ENCODE results near the gene POU6F2.
"Not testable (repeated sequence)": the region's sequence is repeated elsewhere in the genome, so short reads cannot be mapped to it uniquely, and the experiment has no call there.

POU6F2 gene

DNA sequence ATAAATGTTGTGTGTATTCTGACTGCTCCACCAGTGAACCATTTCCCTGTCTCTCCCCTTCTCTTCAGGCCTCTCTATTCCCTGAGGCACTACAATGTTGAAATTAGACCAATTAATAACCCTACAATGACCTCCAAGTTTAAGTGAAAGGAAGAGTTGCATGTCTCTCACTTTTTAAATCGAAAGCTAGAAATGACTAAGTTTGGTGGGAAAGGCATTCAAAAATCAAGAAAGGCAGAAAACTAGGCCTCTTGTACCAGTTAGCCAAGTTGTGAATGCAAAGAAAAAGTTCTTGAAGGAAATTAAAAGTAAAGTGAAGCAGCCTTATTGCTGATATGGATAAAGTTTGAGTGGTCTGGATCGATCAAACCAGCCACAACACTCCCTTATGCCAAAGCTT is 390.2 kb downstream of the POU6F2 start:
- no peak for DNase-seq

DNA sequence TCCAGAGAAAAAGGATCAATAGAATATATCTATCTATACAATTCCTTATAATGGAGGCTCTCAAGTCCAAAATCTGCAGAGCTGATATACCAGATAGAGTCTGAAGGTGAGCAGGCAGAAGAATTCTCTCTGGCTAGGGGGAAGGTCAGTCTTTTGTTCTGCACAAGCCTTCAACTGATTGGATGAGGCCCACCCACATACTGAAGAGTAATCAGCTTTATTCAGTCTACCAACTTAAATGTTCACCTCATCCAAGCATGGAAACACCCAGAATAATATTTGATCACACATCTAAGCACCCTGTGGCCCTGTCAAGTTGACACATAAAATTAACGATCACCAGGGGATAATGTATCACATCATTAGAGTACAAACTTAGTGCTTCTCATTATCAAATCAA is 394.7 kb downstream of the POU6F2 start:
- no peak for DNase-seq

DNA sequence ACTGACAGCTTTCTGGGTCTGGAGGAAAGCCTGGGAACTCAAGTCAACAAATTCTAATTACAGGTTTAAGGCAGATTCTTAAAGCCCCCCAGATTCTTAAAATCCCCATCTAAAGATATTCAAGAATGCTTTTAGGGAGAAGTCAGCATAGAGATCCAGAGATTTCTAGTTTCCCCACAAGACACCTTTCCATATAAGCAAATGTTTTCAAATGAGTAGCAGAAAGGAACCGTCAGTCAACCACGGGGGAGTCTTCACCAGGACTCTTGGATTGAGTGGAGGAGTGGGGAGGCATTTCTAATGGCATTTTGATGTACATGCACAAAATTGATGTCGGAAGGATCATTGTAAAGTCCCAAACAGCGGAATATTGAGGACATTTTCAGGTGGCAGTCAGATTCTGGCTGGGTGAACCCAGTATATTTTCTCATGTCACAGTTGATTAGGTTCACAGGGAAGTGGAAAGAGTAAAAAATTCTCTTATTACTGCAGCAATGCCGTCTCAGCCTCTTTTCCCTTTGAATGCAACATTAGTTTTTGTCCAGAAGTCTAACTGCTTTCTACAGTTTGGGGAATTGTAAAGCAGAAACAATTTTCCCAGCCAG is 396.8 kb downstream of the POU6F2 start:
- no peak for DNase-seq

DNA sequence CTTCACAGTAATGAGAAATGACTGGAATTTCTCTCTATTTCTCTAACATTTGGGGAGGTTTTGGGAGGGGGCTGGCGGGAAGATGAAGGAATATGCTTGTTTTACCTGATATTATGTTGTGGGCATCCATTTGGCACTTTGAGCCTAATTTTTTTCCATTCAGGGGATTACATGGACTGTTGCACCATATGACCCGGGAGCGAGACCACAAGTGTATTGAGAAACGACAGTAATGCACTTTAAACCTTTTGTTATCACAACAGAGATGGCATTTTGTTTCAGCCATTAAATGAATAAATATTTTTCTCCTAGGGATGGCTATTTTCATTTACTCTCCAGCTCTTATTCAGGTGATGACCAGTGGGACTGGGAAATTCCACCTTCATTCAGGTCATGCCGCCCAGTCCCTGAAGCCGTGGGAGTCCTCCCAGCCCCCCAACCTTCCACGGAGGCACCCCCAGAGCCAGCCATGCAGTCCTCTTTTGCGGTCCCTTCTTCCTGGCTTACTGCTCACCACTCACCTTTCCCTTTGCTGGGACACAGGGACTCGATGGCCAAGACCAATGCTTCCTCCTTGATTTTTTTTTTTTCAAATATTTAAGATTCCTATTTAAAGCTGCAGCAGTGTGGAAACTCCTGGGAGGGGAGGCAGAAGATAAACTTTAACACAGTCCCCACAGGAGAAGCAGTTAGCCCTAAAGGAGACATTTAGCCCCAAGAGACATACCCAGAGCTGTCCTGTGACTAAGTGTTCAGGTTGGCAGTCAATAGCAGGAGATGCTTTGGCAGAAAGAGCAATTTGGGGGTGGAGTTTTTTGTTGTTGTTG is 397.6 kb downstream of the POU6F2 start:
- no peak for DNase-seq

DNA sequence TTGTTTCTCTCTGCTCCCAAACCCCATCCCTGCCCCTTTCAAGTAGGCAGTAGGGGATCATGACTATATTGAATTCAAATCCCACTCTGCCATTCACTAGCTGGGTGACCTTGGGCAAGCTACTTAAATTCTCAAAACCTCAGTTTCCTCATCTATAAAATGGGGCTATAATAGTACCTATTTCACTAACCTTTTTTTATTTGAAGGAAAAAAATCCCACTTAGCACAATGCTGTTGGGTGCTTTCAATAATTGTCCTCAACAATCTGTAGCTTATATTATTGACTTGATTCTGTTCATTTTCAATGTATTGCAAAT is 398.1 kb downstream of the POU6F2 start:
- no peak for DNase-seq

DNA sequence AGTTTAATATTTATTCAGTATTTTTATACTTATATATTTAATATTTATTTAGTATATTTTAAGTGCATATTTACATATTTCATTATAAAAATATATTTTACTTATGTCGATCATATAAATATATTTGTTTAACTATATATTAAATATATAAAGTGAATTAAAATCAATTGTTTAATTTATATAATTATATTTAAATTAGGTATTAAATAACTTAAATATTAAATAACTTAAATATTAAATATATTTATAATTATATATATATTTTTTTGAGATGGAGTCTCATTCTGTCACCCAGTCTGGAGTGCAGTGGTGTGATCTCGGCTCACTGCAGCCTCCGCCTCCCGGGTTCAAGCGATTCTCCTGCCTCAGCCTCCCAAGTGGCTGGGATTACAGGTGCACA is 399.2 kb downstream of the POU6F2 start:
- not testable (repeated sequence) for DNase-seq

DNA sequence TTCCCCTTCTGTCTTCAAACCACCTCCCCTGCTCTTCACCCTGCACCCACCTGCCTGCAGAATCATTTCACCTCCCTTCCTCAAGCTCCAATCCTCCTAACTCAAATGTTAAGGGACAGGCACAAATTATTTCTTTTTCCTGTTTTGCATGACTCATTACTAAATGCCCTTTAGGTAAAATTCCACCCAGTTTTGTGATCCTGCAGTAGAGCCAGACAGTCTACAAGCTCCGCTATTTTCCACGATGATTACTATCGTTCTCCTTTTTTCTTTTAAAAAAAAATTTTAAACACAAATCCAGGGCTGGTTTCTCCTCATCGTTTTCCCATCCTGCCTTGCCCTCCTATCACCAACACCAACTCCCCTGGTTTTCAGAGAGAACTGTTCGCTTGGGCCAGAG is 401.7 kb downstream of the POU6F2 start:
- no peak for DNase-seq

DNA sequence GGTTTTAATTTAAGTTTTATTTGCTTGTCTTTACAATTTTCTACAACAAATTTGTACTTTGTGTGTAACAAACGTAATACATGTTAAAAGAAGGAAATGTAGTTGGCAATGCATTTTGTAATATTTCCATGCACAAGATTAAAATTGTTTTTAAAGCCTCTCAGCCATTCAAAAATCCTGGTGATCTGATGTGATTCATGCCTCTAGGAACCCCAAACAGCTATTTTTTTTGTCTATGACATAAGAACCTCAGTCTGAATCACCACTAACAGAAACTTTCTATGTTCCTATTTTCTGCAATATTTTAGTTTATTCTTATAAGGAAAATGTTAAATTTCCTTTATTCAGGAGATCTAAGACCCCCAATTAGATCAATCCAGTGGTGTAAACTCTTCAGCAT is 405.4 kb downstream of the POU6F2 start:
- DNase-seq = no peak

DNA sequence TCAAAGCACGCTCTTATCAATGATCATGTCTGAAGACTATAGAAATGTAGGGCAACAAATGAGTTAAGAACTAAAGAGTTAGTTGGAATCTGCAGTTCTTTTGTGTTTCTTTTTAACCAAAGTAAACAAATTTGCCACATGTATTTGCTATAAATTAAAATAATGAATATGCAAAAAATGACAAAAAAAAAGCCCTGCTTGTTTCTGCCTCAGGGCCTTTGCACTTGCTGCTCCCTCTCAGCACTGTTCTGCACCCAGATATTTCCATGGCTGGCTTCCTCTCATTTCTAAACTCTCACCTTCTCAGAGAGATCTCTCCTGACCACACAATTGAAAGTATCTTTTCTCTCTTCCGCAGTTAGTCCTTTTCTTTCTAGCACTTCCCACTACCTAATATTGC is 406.7 kb downstream of the POU6F2 start:
- no peak for DNase-seq

DNA sequence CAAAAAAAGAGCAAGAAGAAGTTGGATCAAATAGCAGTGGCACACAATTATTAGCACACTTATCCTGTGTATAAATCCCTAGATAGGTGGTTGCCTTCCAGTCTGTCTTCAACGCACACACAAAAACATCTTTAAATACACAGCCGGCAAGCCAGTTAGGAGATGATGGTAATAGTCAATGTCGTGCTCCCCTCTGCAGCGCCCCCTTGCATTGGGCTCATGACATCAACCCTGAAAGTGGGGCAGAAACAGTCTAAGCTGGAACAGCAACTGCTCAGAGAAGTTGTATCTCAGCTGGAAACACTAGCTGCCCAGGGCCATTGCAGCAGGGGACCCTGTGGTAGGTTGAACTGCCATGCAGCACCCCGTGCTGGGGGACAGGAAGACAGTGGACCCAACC is 409.0 kb downstream of the POU6F2 start:
- no peak for DNase-seq

DNA sequence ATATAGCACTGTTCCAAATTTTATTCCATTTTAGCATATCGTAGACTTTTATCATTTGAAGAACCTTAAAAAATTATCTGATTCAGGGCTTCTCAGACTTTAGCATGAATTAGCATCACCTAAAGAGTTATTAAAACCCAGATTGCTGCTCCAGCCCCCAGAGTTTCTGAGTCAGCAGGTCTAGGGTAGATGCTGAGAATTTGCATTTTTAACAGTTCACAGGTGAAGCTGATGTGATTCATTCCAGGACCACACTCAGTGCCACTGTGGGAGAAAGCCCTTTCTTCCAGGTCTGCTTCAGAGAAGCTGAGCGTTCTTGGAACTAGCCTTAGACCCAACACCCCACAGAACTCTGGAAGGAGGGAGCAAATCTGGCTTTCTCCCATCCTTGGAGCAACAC is 414.4 kb downstream of the POU6F2 start:
- DNase-seq = no peak

DNA sequence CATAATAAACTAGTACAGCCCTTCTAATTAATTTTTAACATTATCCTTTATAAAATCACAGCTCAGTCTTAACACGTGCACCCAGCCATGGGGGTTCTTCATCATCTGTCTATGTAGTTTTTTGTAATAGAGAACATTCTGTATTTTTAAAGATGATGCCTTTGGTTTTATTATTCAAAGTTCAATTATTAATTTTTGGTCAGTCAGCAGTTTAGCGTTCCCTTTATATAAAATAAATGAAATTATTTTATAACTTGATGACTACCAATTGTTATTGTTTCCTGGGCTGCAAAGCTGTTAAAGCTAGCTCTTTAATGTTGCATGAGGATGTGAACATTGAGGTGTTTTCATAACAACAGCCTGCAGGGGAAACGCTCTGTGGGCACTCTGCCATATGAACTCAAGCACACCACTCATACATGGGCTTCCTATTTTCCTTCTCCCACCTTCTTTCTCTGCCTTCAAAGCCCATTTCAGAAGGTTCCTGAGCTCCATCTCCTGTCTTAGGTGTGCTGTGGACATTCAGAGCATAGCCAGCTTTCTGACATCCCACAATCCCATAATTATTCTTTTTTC is 416.5 kb downstream of the POU6F2 start:
- no peak for DNase-seq

DNA sequence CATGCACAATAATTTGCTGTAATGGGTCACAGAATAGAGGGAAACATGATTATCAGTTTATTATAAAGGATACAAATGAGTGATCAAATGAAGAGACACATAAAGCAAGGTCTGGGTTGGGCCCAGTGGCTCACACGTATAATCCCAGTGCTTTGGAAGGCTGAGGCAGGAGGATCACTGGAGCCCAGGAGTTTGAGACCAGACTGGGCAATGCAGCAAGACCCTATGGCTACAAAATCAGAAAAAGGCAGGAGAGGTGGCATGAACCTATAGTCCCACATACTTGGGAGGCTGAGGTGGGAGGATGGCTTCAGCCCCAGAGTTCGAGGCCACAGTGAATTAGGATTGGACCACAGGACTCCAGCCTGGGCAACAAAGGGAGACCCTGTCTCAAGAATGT is 421.7 kb downstream of the POU6F2 start:
- DNase-seq = no peak

DNA sequence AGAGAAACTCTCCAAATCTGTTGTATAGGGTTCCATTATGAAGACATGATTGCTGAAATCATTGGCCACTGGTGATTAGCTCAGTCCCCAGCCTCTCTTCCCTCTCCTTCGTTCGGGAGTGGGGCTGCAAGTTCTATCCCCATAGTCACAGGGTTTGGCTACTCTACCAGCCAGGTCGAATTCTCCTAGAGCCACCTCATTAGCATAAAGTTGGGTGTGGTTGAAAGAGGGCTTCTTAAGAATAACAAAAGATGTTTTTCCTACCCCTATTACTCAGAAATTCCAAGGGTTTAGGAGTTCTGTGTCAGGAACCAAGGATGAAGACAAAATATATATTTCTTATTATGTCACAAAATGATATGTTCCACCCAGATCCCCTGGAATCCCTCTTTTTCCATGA is 422.3 kb downstream of the POU6F2 start:
- DNase-seq = no peak

DNA sequence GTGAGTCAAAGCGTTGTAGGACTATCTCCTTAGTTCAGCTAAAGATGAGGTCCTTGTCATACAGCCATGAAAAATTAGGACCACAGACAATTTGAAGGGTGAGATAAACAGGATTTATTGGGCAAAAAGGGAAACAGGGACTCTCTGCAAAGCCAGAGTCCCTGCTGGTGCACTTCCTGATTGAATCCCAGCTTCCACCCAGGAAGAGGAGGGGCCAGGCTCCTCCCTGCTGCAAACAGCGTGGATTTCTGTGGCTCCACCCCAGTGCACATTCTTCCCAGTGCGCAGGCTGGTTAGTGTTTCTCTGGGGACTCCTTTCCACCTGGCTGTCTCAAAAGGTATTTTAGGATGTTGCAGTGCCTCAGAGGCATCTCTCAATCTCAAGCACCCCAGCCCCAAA is 423.1 kb downstream of the POU6F2 start:
- no peak for DNase-seq

DNA sequence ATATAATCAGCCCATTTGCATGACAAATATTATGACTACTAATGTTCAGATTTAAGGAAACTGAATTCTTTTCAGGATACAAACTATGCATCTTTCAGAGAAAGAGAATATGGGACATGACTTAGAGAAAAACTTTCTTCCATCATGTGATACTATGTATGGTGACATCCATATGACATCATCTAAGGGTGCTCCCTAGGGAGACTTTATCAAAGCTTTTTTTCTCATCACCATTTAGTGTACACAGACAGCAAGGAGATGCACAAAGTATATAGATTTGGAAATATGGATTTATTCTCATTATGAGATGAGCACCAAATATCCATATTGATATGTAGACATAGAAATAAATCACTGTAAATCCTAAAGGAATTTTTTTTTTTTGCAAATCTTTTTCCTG is 424.3 kb downstream of the POU6F2 start:
- DNase-seq = no peak

DNA sequence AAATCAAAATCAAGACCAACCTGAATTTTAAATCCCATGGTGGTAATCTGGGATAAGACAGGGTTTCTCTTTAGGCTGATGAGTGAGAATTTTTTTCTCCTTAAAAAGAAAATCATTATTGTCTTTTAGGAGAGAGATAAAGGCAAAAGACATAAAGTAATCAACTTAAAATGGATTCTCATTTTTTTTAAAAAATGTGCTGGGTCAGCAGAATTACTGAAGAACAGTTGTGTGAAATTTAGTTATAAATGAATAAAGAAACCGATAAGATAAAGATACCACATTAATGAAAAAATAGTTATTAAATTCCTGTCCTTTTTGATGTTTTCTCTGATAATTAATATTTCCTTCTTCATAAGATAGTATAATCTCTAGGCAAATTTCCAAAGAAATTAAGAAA is 427.2 kb downstream of the POU6F2 start:
- DNase-seq = no peak

DNA sequence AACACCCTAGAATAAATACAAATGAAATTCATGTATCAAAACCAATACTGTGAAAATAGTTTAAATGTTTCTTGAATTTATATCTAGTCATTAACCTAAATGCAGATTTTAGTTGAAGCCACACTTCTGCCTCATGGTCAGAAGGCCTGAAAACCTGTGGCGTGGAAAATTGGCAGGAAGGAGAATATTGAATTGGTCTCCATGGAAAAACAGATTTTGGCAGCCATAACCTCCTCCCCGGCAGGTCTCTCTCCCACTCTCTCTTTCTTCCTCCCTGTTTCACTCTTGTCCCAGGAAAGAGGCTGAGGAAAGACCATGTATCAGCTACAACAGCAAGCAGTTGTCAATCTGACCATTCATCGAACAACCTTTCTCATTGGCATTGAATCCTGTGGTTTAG is 427.9 kb downstream of the POU6F2 start:
- no peak for DNase-seq

DNA sequence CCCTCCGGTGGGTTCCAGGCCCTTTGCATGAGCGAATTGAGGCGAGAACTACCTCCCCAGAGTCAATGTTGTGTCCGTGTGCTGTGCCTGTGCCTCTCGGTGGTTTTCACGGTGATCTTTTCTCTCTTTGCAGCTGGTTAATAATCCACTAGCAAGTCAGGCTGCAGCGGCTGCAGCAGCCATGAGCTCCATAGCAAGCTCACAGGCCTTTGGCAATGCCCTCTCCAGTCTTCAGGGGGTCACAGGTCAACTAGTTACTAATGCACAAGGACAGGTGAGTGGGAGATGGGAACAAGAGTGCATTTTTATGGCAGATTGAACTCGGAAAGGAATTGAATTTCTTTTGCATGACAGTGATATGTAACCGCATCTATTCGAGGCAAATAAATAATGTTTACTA is 428.8 kb downstream of the POU6F2 start:
- no peak for DNase-seq

DNA sequence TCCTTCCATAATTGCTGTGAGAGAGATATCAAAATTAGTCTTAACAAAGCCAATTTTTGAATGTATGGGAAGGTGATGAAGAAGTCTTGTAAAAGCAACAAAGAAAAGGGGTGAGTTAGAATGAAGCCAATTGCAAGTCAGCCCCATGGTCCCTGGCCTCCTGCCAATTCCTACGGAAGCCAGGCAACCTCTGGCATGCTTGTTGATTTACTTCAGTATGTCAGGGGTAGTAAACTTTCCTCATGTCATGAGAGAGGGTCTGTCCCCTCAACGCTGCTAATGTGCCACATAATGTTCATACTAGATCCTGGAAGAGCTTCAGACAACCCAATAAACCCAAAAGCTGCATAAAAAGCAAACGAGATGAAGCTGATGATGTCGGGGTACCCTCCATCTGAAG is 429.4 kb downstream of the POU6F2 start:
- DNase-seq = no peak

DNA sequence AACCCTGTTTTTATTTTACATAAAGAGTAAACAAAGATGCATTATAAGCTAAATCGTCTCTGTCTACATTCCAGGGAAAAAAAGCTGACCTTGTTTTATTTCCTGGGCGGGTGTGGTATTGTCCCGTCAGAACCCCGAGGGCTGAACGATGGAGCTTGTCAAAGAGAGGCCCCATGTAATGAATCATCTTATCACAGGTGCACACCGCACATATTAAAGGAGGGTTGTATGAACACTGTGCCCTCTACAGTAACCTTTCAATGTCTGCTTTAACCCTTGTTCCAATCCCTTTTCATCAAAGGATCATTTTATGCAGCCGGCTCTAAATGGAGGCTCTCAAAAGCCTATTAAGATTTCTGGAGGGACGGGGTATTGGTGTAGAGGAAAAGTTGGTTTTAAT is 430.0 kb downstream of the POU6F2 start:
- no peak for DNase-seq

DNA sequence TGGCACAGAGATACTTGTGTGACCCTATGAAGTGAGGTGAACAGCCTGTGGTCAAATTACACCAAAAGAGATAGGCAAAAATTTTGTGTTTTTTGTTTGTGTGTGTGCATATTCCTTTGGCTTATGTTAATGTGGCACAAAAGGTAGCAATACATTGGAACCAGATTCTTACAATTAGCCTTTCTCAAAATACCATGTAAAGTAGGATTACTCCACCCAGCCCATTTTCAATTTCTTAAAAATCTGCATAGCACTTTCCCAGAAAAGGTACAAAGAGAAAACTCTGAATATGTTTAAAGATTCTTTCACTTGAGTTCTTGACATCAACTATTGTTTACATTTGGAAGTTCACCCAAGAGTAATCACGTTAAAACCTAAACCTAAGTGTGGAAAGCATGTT is 431.2 kb downstream of the POU6F2 start:
- DNase-seq = no peak

DNA sequence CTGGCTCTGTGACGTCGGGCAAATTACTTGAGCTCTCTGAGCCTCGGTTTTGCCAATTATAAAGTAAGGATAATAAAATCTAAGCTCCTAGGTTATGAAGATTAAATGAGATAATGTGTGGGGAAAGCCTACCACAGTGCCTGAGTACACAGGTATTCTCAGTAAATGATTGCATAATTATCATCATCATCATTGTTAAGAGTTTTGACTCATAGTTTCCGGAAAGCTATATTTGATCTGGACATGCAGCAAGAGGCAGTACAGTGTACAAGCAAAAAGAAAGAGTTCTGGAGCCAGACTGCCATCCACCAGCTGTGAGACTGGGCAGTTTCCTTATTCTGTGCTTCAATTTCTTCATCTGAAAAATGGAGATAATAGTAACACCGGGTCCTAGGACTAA is 432.9 kb downstream of the POU6F2 start:
- no peak for DNase-seq

DNA sequence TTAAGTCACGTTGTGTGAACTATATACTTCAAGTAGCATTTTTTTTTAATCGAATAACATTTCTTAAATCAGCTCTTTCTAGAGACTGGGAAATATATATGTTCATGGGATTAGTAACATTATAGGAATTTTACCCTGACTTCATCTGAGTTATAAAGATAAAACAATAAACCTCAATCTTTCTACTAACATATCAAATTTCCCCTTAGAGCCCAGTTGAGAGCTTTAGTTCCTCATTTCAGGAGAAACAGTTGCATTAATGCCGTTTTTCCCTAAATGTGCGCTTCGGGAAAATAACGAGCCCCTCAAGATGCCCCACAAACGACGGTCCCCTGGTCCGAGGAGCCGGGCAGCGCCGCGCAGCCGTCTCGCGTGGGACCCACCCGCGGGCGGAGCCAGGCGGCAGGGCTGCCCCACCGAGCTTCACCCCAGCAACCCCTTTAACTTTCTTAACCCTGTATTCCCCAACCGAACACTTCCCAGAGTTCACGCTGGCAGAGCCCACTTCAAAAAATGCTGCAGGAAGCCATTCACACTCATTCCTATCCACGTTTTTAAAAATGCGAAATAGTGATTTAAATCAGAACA is 436.0 kb downstream of the POU6F2 start:
- DNase-seq = no peak
